ENCODE data around the gene CA5B. TPM values are rescaled to one million over a fixed set of nuclear protein-coding genes. Genes with fewer than 3 reads are reported as not detected.
A peak's percentile ranks its signal among the peaks of the same experiment; 100 is the strongest.
"Not testable (repeated sequence)": the region's sequence is repeated elsewhere in the genome, so short reads cannot be mapped to it uniquely, and the experiment has no call there.

The CA5B gene
- total and polyA plus RNA-seq, 2 of the 8 experiments (the other 6 are each of a cell fraction or from before 2014, with no cell fraction given): 3.3 to 8.6 TPM

DNA sequence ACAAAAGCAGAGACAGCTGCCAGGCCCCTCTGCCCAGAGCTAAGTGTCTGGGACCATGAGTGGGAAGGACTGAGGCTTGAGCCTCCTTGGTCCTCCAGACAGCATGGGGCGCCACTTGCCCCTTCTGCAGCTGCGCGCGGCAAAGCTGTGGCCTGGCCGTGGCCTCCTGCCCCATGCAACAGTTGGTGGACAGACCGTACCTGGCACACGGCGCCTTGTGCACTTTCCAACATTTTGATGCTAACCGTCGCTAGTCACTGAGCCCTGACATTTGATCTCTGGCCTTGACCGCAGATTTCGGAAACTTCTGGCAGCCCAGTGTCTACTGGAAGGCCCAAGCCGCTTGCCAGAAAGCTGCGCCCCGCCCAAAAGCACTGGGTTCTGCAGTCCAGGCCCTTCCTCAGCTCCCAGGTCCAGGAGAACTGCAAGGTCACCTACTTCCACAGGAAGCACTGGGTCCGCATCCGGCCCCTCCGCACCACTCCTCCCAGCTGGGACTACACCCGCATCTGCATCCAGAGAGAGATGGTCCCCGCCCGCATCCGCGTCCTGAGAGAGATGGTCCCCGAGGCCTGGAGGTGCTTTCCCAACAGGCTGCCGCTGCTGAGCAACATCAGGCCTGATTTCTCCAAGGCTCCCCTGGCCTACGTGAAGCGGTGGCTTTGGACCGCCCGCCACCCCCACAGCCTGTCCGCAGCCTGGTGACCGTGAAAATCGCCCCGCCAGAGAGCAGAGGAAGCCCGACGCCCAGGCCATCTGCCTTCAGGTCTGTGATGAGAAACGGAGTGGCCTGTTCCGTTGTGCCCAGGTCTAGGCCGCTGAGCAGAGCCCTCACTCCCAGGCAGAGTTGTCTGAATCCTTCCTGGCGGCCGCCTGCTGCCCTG, 35.3 kb upstream of the CA5B start (continued):
- TF ChIP-seq BRCA1 (IDR thresholded peaks at IDR 0.05; ENCODE audit: low read depth, low read length) (no peak), CHD2 (IDR thresholded peaks at IDR 0.05; ENCODE audit: low read length) (no peak)

DNA sequence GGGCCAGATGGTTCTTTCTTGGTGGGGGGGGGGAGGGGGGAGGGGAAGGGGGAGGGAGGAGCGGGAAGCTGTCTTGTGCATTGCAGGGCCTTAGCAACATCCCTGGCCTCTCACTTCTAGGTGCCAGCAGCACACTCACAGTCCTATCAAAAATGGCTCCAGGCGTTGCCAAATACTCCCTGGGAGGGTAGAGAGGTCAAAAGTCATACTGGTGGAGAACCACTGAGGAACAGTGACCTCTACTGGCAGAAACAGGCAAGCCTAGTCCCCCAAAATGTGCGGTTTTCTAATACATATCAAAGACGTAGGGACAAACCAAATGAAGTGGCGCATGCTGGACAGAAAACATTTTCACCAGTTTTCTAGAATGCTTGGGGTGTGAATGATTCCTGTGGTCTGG, 34.3 kb upstream of the CA5B start:
- H3K79me2 ChIP-seq (ENCODE audit: control insufficient read depth in 1 of 2, insufficient read depth in 2 of 2, low read length in 2 of 2); H4K20me1 ChIP-seq (replicated peaks in 1 of 2; ENCODE audit: control insufficient read depth in 1 of 2, insufficient read depth in 2 of 2, low read length in 2 of 2); POLR2A ChIA-PET (ENCODE audit: partially characterized antibody); H3K9ac ChIP-seq (replicated peaks in 1 of 4; ENCODE audit: extremely low read depth in 1 of 4, low read depth in 3 of 4, low read length in 3 of 4); H2BK5ac ChIP-seq (ENCODE audit: low read depth, low read length); H3K79me1 ChIP-seq (ENCODE audit: low read depth, low read length); H2BK15ac ChIP-seq (ENCODE audit: low read length); H3K4ac ChIP-seq (replicated peaks; ENCODE audit: insufficient read length, low read depth, low read length); H3K14ac ChIP-seq (ENCODE audit: insufficient read length); H3K23ac ChIP-seq (ENCODE audit: insufficient read length); H3K4me2 ChIP-seq (ENCODE audit: insufficient read depth in 1 of 2, low read depth in 2 of 2, low read length in 2 of 2); H3K27ac ChIP-seq (ENCODE audit: low read depth, low read length); H3K27me3 ChIP-seq (replicated peaks in 1 of 4; ENCODE audit: control insufficient read depth in 3 of 4, extremely low read depth in 1 of 4, insufficient read depth in 3 of 4, low read length in 3 of 4); H3K4me3 ChIP-seq (ENCODE audit: extremely low read depth in 1 of 4, insufficient read depth in 2 of 4, low read depth in 3 of 4, low read length in 4 of 4); DNase-seq (ENCODE audit: low read depth in 1 of 2, low spot score in 2 of 2); H4K8ac ChIP-seq (ENCODE audit: extremely low read depth, insufficient read depth, low read length); CTCF ChIA-PET (ENCODE audit: partially characterized antibody); H3K56ac ChIP-seq (replicated peaks; ENCODE audit: insufficient read length, low read depth, low read length); H2BK12ac ChIP-seq (ENCODE audit: low read depth, low read length); H3K23me2 ChIP-seq (ENCODE audit: low read depth, low read length); H3K36me3 ChIP-seq (ENCODE audit: control insufficient read depth in 2 of 4, insufficient read depth in 4 of 4, low read length in 3 of 4); H2BK20ac ChIP-seq (ENCODE audit: low read length); H3K4me1 ChIP-seq (replicated peaks in 1 of 4; ENCODE audit: control insufficient read depth in 3 of 4, insufficient read depth in 4 of 4, low read length in 3 of 4); H2AK5ac ChIP-seq (ENCODE audit: low read depth, low read length); H4K5ac ChIP-seq (ENCODE audit: insufficient read length, low read depth, low read length); H3K9me3 ChIP-seq (ENCODE audit: insufficient read depth in 2 of 2, low read depth in 1 of 2, low read length in 1 of 2); H4K91ac ChIP-seq (replicated peaks; ENCODE audit: insufficient read length, low read length); H2AFZ ChIP-seq (ENCODE audit: low read length); H3K18ac ChIP-seq (ENCODE audit: extremely low read depth, low read length); H2BK120ac ChIP-seq (replicated peaks; ENCODE audit: low read depth, low read length): not testable (repeated sequence)
- no CpG with 5 or more reads among the region's 5 CpGs for WGBS, 2 experiments (ENCODE audit: extremely low coverage in 1 of 2, insufficient coverage in 1 of 2, insufficient read length in 1 of 2, insufficient replicate concordance in 2 of 2, low coverage in 1 of 2, low lambda C conversion rate in 2 of 2, missing lambda C conversion rate in 1 of 2)
- peak; percentile 100 for FAIRE-seq
